ENCODE data around the gene HOXA4.

HOXA4 gene

GRCh38 chr7:27106181-27106900 lies 24.2 kb downstream of the HOXA4 start:
- no peak for DNase-seq (ENCODE audit: low read depth in 4 of 4, low spot score in 1 of 4)

- DNase-seq (ENCODE audit: low read depth in 4 of 4, low spot score in 1 of 4) = no peak
These were observed 25.1 kb downstream of the HOXA4 start for GRCh38 chr7:27105301-27106031.

- no peak for DNase-seq (ENCODE audit: low read depth in 4 of 4, low spot score in 1 of 4)
These were observed 26.1 kb downstream of the HOXA4 start for GRCh38 chr7:27104341-27105058.

GRCh38 chr7:27103489-27104226 lies 26.9 kb downstream of the HOXA4 start:
- DNase-seq (ENCODE audit: low read depth in 4 of 4, low spot score in 1 of 4) = no peak

- no peak for DNase-seq (ENCODE audit: low read depth in 4 of 4, low spot score in 1 of 4)
These were observed 27.7 kb downstream of the HOXA4 start, which contains the start of gene HOXA2 for GRCh38 chr7:27102581-27103442. TSS of gene HOXA2 (minus strand) at chr7:27102683. CDS start at chr7:27102500, 183 bp downstream.

- no peak for DNase-seq (ENCODE audit: low read depth in 4 of 4, low spot score in 1 of 4)
These were observed 28.5 kb downstream of the HOXA4 start for GRCh38 chr7:27101957-27102580.

- no peak for DNase-seq (ENCODE audit: low read depth in 4 of 4, low spot score in 1 of 4)
These were observed 29.2 kb downstream of the HOXA4 start for GRCh38 chr7:27101171-27101956.

- DNase-seq (ENCODE audit: low read depth in 4 of 4, low spot score in 1 of 4) = no peak
These were observed 29.8 kb downstream of the HOXA4 start for GRCh38 chr7:27100694-27101170.

GRCh38 chr7:27099453-27100370 lies 30.8 kb downstream of the HOXA4 start:
- DNase-seq (ENCODE audit: low read depth in 4 of 4, low spot score in 1 of 4) = no peak

- DNase-seq (ENCODE audit: low read depth in 4 of 4, low spot score in 1 of 4) = no peak
These were observed 31.7 kb downstream of the HOXA4 start for GRCh38 chr7:27098578-27099451.

- no peak for DNase-seq (ENCODE audit: low read depth in 4 of 4, low spot score in 1 of 4)
These were observed 32.6 kb downstream of the HOXA4 start for GRCh38 chr7:27097686-27098577.

GRCh38 chr7:27096768-27097514 lies 33.6 kb downstream of the HOXA4 start:
- no peak for DNase-seq (ENCODE audit: low read depth in 4 of 4, low spot score in 1 of 4)

GRCh38 chr7:27095897-27096767 lies 34.4 kb downstream of the HOXA4 start, which contains the start of gene HOXA1:
TSS of gene HOXA1 (minus strand) at chr7:27096000. CDS start at chr7:27095912, 88 bp downstream.
- DNase-seq (ENCODE audit: low read depth in 4 of 4, low spot score in 1 of 4) = peak; percentile 32 to 54 (median 44)

Measured in stimulated activated CD4-positive, alpha-beta T cell treated with anti-CD3 and anti-CD28 coated beads, Interleukin-1b, Interleukin-23, amount 100 ng/mL, for 24 hours (primary cell).